PFSK-1 (cell line): Measurements from ENCODE around the gene HACL1.

ENCODE experiments used
- FOXP2 ChIP-seq: optimal IDR thresholded peaks from 2 replicates; pipeline ENCODE3; 2011; ENCODE audit warnings: borderline replicate concordance, control low read depth, inconsistent platforms; ENCODE audit not compliant: insufficient read depth; ENCODE audit errors: extremely low read length, extremely low read depth
- POLR2AphosphoS5 ChIP-seq: IDR thresholded peaks from 2 replicates; pipeline ENCODE4 v1.6.1; 2012; ENCODE audit warnings: low read depth, mild to moderate bottlenecking, control low read depth, low read length, moderate library complexity
- REST ChIP-seq, 2 experiments: IDR thresholded peaks; 2 replicates each; pipeline versions ENCODE4 v1.6.1 to v1.8.0; 2011 to 2012; ENCODE audit warnings: low read depth in 2 of 2, low read length in 2 of 2, control low read depth in 1 of 2, inconsistent platforms in 1 of 2, mild to moderate bottlenecking in 1 of 2, moderate library complexity in 1 of 2; ENCODE audit not compliant: insufficient read depth in 1 of 2
- SIN3A ChIP-seq: IDR thresholded peaks from 2 replicates; pipeline ENCODE4 v1.6.1; 2012; ENCODE audit warnings: mild to moderate bottlenecking, low read length, moderate library complexity, borderline replicate concordance; ENCODE audit not compliant: insufficient read depth
- TAF1 ChIP-seq: IDR thresholded peaks from 2 replicates; pipeline ENCODE4 v1.6.1; 2012; ENCODE audit warnings: low read length, control low read depth, borderline replicate concordance; ENCODE audit not compliant: insufficient read depth

- no peak for TF ChIP-seq TAF1
- no peak for TF ChIP-seq REST (IDR thresholded peaks at IDR 0.05; ENCODE audit: insufficient read depth in 1 of 2, low read depth in 2 of 2, low read length in 2 of 2)
- no peak for TF ChIP-seq POLR2AphosphoS5
- TF ChIP-seq FOXP2 = no peak
- no peak for TF ChIP-seq SIN3A
Observed at GRCh38 chr3:15610082-15610759, 8.9 kb upstream of the HACL1 start.
